Suprapubic skin (tissue), 3 donors: ENCODE measurements around the gene AGTR1.

Experiments used
- CTCF ChIP-seq, 2 donors: fragments of 200-600 bp in 1 of 2; fragments of 450-650 bp in 1 of 2; sonication (generic) in 1 of 2; IDR thresholded peaks; one replicate each; pipeline ENCODE4 v1.5.1; 2016 to 2019; ENCODE audit warnings: antibody characterized with exemption in 2 of 2, mild to moderate bottlenecking in 1 of 2, moderate library complexity in 1 of 2
- POLR2A ChIP-seq, 2 donors: fragments of 450-650 bp; IDR thresholded peaks; one replicate each; pipeline ENCODE4 v1.6.1; 2017; ENCODE audit warnings: antibody characterized with exemption in 2 of 2, mild to moderate bottlenecking in 2 of 2, moderate library complexity in 2 of 2

GRCh38 chr3:148659512-148659911, 38.2 kb upstream of the AGTR1 start:
- TF ChIP-seq CTCF (IDR thresholded peaks at IDR 0.05) (no peak), POLR2A (IDR thresholded peaks at IDR 0.05) (no peak)
